ENCODE results near the gene P2RX7. TPM values are rescaled to one million over a fixed set of nuclear protein-coding genes. Genes with fewer than 3 reads are reported as not detected.

Gene P2RX7
- total RNA-seq, 2 experiments from 2014 or later: 3.6 to 4.7 TPM

- no peak for TF ChIP-seq CTCF (IDR thresholded peaks at IDR 0.05)
- no peak for ATAC-seq
- ChIA-PET CTCF (interaction anchor here (1.0 to 8.4 kb wide), 4 partner anchors 20 to 110 kb away, joined by 3 to 43 read pairs (median 6); no protein-coding TSS in a partner anchor), POLR2A (interaction anchor here (1.4 kb wide), 1 partner anchor 11 kb away, joined by 3 read pairs; no protein-coding TSS in a partner anchor)
- no peaks in the 10 kb centered on the region for H3K9me3 Mint-ChIP-seq
- H3K27me3 Mint-ChIP-seq: no peaks in the 10 kb centered on the region
- no peak for DNase-seq
- H3K27ac Mint-ChIP-seq: no peak overlapping the region
- H3K4me1 Mint-ChIP-seq (ENCODE audit: low read depth): peaks cover 2% of the 10 kb centered on the region
- intact Hi-C loops (cut with micrococcal nuclease): no loop called here
- H3K36me3 Mint-ChIP-seq (ENCODE audit: low read depth): no peaks in the 10 kb centered on the region
- H3K4me3 Mint-ChIP-seq: no peak overlapping the region
Observed at GRCh38 chr12:121116318-121117225, 16.1 kb upstream of the P2RX7 start.

DNA sequence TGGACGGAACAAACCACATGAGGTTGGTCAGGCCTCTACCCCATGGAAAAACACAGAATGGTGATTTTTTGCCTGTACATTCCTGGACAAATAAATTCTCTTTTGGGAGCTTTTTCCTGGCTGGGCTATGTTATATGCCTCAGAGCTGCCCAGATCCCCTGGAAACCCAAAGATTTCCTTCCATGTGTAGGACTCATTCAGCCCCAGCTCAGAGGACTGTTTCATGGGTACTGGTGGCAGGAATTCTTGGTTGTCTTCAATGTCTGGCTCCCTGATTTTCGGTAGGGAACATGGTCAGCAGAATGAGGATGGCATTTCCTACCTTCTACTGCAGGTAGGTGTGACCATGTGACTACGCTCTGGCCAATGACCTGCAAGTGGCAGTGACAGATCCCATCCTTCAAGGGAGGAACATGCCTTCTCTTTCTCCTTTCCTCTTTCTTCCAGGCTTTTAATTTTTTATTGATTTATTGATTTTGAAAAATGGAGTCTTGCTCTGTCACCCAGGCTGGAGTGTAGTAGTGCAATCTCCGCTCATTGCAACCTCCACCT is 15.4 kb upstream of the P2RX7 start:
- H3K4me1 Mint-ChIP-seq (ENCODE audit: low read depth): peaks cover 2% of the 10 kb centered on the region
- no peak overlapping the region for H3K27ac Mint-ChIP-seq
- no peak for TF ChIP-seq CTCF (IDR thresholded peaks at IDR 0.05)
- CTCF ChIA-PET: interaction anchor here (1.0 to 8.4 kb wide), 5 partner anchors 8 to 111 kb away, joined by 3 to 43 read pairs (median 6); no protein-coding TSS in a partner anchor
- ATAC-seq: no peak
- no peak for DNase-seq
- intact Hi-C loops (cut with micrococcal nuclease): no loop called here
- H3K4me3 Mint-ChIP-seq: no peak overlapping the region
- no peaks in the 10 kb centered on the region for H3K36me3 Mint-ChIP-seq (ENCODE audit: low read depth)
- H3K27me3 Mint-ChIP-seq: no peaks in the 10 kb centered on the region
- POLR2A ChIA-PET: interaction anchor here (1.4 kb wide), 1 partner anchor 11 kb away, joined by 3 read pairs; no protein-coding TSS in a partner anchor
- no peaks in the 10 kb centered on the region for H3K9me3 Mint-ChIP-seq

DNA sequence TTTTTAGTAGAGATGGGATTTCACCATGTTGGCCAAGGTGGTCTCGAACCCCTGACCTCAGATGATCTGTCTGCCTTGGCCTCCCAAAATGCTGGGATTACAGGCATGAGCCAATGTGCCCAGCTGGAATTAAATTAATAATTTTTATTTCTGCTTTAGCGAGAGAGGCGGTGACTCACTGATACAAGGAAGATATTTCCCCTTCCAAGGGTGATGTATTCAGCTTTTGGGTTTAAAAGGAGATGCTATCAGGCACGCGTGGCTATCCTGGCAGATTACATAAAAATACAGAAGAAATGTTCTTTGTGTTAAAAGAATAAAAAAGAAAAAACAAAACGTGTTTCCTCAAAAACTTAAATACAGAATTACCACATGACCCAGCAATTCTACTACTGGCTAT is 12.4 kb upstream of the P2RX7 start:
- Mint-ChIP-seq H3K27me3 (no peaks in the 10 kb centered on the region), H3K27ac (no peak overlapping the region), H3K36me3 (ENCODE audit: low read depth) (no peaks in the 10 kb centered on the region), H3K4me3 (no peak overlapping the region), H3K9me3 (no peaks in the 10 kb centered on the region), H3K4me1 (ENCODE audit: low read depth) (peaks cover 17% of the 10 kb centered on the region)
- no peak for TF ChIP-seq CTCF (IDR thresholded peaks at IDR 0.05)
- ChIA-PET POLR2A (no interaction called here), CTCF (interaction anchor here (0.7 to 0.9 kb wide), 2 partner anchors 11 to 375 kb away, joined by 3 to 4 read pairs; no protein-coding TSS in a partner anchor)
- DNase-seq (no peak), ATAC-seq (no peak)
- intact Hi-C loops (cut with micrococcal nuclease): no loop called here

DNA sequence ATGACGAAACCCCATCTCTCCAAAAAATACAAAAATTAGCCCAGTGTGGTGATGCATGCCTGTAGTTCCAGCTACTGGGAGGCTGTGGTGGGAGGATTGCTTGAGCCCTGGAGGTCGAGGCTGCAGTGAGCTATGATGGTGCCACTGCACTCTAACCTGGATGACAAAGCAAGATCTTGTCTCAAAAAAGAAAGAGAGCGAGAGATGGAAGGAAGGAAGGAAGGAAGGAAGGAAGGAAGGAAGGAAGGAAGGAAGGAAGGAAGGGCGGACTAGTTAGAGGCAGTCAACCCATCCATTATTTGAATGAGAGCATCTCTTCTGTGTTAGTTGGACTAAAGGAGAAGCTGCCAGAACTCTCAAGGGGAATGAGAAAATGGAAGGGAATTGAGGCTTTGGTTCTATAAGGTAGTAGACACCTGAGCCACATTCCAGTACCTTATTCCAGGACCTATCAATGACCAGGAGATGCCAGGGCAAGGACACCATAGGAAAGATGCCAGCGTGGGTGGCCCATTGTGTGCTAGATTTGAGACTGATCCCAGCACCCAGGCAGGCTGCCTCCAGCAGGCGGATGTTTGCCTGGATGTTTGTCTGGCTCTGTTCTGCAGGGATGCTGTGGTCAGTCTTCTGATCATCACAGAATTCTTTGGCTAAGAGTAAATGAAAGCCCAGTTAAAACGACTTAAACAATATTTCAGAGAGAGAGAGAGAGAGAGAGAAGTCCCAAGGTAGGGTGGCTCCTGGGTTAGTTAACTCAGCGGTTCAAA is 11.5 kb upstream of the P2RX7 start:
- POLR2A ChIA-PET: no interaction called here
- Mint-ChIP-seq H3K4me3 (no peak overlapping the region), H3K9me3 (no peaks in the 10 kb centered on the region), H3K36me3 (ENCODE audit: low read depth) (no peaks in the 10 kb centered on the region), H3K27ac (no peak overlapping the region), H3K27me3 (no peaks in the 10 kb centered on the region), H3K4me1 (ENCODE audit: low read depth) (peaks cover 21% of the 10 kb centered on the region)
- CTCF ChIA-PET: interaction anchor here (0.7 kb wide), 1 partner anchor 374 kb away, joined by 3 read pairs; no protein-coding TSS in a partner anchor
- no peak for ATAC-seq
- intact Hi-C loops (cut with micrococcal nuclease): no loop called here
- DNase-seq: no peak
- no peak for TF ChIP-seq CTCF (IDR thresholded peaks at IDR 0.05)
